GM13976 (cell line): Measurements from ENCODE around the gene NABP2.
A peak's percentile ranks its signal among the peaks of the same experiment; 100 is the strongest.
"Not testable (repeated sequence)": the region's sequence is repeated elsewhere in the genome, so short reads cannot be mapped to it uniquely, and the experiment has no call there.

Source experiments
- DNase-seq: peaks from one replicate; pipeline ENCODE4 v3.0.0; 2012; ENCODE audit warnings: low spot score
- CTCF ChIP-seq: IDR thresholded peaks from 2 replicates; pipeline ENCODE4 v1.5.1; 2012; ENCODE audit warnings: borderline replicate concordance, mild to moderate bottlenecking; ENCODE audit not compliant: insufficient read depth; ENCODE audit errors: extremely low read depth, missing control alignments, control extremely low read depth
- in situ Hi-C: fragments of 300-500 bp; cut with MboI; formaldehyde crosslinking; loops from one replicate; pipeline ENCODE4 v1.12.0; 2022; ENCODE audit warnings: low sequenced_read_pairs, mixed read lengths, inconsistent platforms; ENCODE audit not compliant: unreplicated experiment

The NABP2 gene

GRCh38 chr12:56258068-56258819 is 34.1 kb downstream of the NABP2 start, which contains the start of gene ANKRD52:
ANKRD52 (minus strand) TSS chr12:56258384; CDS start chr12:56258269, 115 bp downstream.
- DNase-seq, result peak; percentile 97
- in situ Hi-C loops, result no loop called here
- TF ChIP-seq CTCF, result peak; percentile 84

GRCh38 chr12:56258820-56259183 is 34.7 kb downstream of the NABP2 start:
- in situ Hi-C loops, result no loop called here
- DNase-seq, result no peak
- no peak for TF ChIP-seq CTCF

GRCh38 chr12:56260380-56260779 is 36.2 kb downstream of the NABP2 start:
- TF ChIP-seq CTCF, result no peak
- no peak for DNase-seq
- in situ Hi-C loops, result no loop called here

GRCh38 chr12:56260921-56261320 is 36.8 kb downstream of the NABP2 start:
- in situ Hi-C loops, result no loop called here
- TF ChIP-seq CTCF, result no peak
- DNase-seq, result no peak

GRCh38 chr12:56261503-56262232 is 37.5 kb downstream of the NABP2 start:
- no peak for DNase-seq
- no peak for TF ChIP-seq CTCF
- in situ Hi-C loops, result no loop called here

- DNase-seq, in situ Hi-C loops: not testable (repeated sequence)
Measured at GRCh38 chr12:56262955-56263354, 38.8 kb downstream of the NABP2 start.

- DNase-seq, in situ Hi-C loops: not testable (repeated sequence)
Measured at GRCh38 chr12:56266068-56266692, 42.0 kb downstream of the NABP2 start.
